GM19372 (cell line): ENCODE measurements around the gene FAM174B.

Experiments
- ATAC-seq: cut with Tn5 transposase; IDR thresholded peaks from one replicate; pipeline ENCODE4 v1.9.1; 2021; ENCODE audit warnings: mild to moderate bottlenecking, low read depth, moderate library complexity; ENCODE audit not compliant: unreplicated experiment

The FAM174B gene

GRCh38 chr15:92665100-92665555 is 9.6 kb upstream of the FAM174B start:
- no peak for ATAC-seq

- ATAC-seq, result no peak
Measured at GRCh38 chr15:92664178-92664900, 8.8 kb upstream of the FAM174B start.

GRCh38 chr15:92663250-92663951 is 7.8 kb upstream of the FAM174B start:
- ATAC-seq, result peak; percentile 62

GRCh38 chr15:92662762-92663161 is 7.2 kb upstream of the FAM174B start:
- ATAC-seq, result peak; percentile 16

- no peak for ATAC-seq
Measured at GRCh38 chr15:92661956-92662355, 6.4 kb upstream of the FAM174B start.

GRCh38 chr15:92661069-92661468 is 5.5 kb upstream of the FAM174B start:
- no peak for ATAC-seq

GRCh38 chr15:92657486-92657885 is 1.9 kb upstream of the FAM174B start:
- no peak for ATAC-seq

GRCh38 chr15:92656089-92656488 is 514 bp upstream of the FAM174B start:
- ATAC-seq, result no peak

- no peak for ATAC-seq
Measured at GRCh38 chr15:92654662-92655061, 913 bp downstream of the FAM174B start.

DNA sequence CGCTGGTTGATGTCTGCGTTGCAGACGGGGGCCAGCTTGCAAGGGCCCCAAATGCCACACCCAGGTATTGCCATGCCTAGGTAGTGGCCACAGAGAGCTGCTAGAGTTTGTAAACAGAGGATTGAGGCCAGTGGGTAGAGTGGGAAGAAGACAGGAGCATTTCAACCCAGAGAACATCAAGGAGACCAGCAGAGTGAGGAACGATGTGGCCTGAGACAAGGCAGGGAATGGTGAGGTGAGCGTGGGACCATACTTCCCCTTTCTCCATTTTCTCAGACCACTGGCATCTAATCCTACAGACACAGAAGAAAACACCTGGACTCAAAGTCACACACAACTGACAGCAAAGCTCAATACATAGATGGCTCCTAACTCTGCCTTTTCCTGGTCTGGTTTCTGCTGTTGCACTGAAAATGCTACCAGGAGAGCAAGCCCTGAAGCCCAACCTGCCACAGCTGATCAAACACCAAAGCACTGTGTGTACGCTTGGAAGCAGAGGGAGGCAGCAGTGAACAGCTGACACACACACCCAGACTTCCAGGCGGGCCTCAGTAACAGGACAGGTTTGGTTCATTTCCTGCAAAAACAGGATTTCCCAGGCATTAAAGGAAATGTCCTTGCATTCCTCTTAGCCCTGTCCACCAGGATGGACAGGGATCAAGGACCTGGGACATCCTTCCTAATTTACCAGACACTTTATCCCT is 1.6 kb downstream of the FAM174B start:
- no peak for ATAC-seq

GRCh38 chr15:92653366-92653765 is 2.2 kb downstream of the FAM174B start:
- no peak for ATAC-seq

- no peak for ATAC-seq
Measured at GRCh38 chr15:92652576-92652966, 3.0 kb downstream of the FAM174B start.

DNA sequence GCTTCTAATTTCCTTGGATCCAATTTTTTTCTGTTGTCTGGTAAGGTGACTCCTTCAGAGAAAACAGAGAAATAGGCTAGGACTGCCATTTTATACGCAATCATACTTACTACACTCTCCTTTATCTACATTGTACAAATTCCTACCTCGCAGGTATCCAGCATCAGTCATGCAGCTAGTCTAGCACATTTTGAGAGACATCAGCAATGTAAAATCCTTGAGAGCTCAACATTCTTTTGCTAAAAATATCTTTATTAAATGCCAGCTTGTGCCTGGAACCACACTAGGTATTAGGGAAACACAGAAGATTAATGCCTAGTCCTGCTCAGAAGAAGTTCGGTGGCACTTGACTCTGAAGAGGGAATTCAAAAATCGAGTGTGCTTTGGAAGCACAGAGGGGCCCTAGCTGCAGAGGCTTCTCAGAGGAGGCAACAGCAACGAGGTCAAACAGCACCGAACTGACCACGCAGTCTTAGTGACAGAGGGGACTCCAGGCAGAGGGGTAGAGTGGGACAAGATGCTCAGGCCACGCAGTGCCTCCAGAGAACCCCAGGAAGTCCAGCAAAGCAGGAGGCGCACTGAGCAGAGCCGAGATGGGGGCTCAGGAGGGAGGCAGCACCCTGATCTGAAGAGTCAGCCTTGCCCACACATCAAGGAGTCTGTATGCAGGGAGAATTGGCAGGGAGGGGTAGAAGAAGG is 3.5 kb downstream of the FAM174B start:
- no peak for ATAC-seq

GRCh38 chr15:92650966-92651365 is 4.6 kb downstream of the FAM174B start:
- no peak for ATAC-seq

DNA sequence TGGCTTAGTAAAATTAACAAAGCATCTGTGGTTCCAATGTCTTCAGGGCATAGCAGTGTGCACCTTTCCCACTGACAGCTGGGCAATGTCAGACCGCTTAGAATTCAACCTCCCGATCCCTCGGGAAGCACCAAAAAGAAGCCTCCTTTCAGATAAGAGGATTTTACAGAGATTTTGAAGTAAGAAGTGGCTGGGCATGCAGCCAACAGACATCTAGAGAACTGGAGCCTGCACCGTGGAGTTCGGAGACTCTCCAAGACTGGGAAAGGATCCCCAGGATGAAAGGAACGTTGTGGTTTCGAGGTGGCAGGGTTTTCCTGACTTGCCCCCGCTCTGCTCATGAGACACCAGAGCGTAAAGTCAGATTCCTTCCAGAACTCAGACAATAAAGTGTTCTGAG is 5.3 kb downstream of the FAM174B start:
- no peak for ATAC-seq

DNA sequence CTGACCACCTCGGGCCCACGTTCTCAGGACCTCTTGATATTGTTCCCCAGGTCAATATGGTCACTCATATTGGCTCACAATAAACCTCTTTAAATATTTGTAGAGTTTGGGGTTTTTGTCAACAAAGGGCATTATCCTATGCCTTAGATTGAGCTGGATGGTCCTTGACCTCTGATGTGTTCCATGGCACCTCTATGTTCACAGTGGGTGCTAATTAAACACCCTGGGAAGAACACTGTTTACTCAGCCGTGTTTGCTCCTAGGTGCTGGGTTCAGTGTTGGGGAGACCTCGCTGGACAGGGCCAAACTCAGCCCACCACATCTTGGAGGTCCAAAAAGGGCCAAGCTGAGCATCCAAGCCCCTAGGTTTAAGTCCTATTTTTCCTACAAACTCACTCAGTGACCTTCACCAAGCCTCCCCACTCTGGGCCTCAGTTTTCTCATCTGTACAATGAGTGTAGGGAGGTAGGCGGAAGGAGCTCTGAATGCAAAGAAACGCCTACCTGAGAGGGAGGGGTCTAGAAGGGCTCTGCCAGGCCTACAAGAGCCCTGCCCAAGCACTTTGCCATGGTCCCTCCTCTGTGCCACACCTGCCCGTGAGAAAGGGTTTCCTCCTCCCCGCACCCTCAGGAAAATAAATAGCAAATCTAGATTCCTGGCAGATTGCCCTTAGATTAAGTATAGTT is 7.2 kb downstream of the FAM174B start:
- no peak for ATAC-seq

DNA sequence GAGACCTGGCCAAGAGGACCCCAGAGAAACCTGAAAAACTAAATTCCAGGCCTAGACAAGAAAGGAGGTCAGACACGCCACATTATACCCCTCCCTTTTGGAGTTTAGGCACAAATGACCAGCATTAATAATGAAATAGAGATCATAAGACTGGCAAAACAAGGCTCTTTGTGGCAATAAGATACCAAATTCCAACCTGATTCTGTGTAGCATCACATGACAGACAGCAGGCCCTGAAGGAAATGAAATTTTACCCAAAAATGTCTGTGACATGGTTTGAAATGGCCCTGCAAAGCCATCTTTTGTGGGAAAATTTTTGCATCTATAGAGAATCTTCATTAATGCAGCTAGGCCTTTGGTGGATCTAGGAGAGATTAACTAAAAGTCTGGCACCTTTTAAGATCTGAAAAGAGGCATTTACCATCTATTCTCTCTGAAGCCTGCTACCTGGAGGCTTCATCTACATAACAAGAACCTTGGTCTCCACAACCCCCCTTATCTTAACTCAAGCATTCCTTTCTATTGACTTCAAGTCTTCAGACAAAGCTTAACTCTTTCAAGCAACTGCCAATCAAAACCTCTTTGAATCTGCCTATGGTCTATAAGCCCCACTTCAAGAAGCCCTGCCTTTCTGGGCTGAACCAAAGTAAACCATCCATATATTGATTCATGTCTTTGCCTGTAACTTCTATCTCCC is 8.0 kb downstream of the FAM174B start:
- ATAC-seq, result no peak

DNA sequence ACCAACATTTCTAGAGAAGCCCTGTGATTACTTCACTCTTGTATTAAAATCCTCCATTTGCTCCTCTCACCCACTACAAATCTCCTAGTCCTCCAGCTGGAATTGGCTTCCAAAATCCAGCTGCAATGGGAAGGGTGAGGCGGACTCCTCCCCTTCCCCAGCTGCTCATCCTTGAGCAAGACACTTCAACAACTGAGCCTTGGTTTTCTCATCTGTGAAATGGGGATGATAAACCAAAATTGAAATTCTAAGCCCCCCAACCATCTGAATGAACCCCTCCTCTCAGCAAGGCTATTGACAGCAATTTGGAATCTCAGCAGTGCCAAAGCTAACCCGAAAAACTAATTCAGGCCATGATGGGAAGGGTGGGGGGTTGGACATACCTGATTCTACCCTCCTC is 9.4 kb downstream of the FAM174B start:
- no peak for ATAC-seq

GRCh38 chr15:92645731-92646130 is 9.8 kb downstream of the FAM174B start:
- ATAC-seq, result no peak
